Mammary epithelial cell (primary cell): Measurements from ENCODE around the gene ABCA4.

Experiments
- EZH2 ChIP-seq: IDR thresholded peaks from 2 replicates; pipeline ENCODE4 v1.6.1; 2012; ENCODE audit warnings: low read length, inconsistent platforms, borderline replicate concordance
- TF ChIP-seq, protein P1 (sequence below), 2 donors: IDR thresholded peaks in 1 of 2; conservative IDR thresholded peaks in 1 of 2; 2 replicates each; pipeline ENCODE4 v1.5.1; 2011 to 2012; ENCODE audit warnings: inconsistent platforms in 2 of 2, low read length in 2 of 2, mild to moderate bottlenecking in 2 of 2, control low read depth in 1 of 2, low read depth in 1 of 2; ENCODE audit not compliant: insufficient read depth in 1 of 2; ENCODE audit errors: extremely low read depth in 1 of 2

GRCh38 chr1:94024104-94024792 lies 96.7 kb downstream of the ABCA4 start:
- TF ChIP-seq, protein P1, sequence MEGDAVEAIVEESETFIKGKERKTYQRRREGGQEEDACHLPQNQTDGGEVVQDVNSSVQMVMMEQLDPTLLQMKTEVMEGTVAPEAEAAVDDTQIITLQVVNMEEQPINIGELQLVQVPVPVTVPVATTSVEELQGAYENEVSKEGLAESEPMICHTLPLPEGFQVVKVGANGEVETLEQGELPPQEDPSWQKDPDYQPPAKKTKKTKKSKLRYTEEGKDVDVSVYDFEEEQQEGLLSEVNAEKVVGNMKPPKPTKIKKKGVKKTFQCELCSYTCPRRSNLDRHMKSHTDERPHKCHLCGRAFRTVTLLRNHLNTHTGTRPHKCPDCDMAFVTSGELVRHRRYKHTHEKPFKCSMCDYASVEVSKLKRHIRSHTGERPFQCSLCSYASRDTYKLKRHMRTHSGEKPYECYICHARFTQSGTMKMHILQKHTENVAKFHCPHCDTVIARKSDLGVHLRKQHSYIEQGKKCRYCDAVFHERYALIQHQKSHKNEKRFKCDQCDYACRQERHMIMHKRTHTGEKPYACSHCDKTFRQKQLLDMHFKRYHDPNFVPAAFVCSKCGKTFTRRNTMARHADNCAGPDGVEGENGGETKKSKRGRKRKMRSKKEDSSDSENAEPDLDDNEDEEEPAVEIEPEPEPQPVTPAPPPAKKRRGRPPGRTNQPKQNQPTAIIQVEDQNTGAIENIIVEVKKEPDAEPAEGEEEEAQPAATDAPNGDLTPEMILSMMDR (conservative IDR thresholded peaks at IDR 0.05 in 1 of 2, IDR thresholded peaks at IDR 0.05 in 1 of 2; ENCODE audit: extremely low read depth in 1 of 2, insufficient read depth in 1 of 2, low read depth in 1 of 2, low read length in 2 of 2) = no peak
- TF ChIP-seq EZH2 = no peak
